Measurements from ENCODE around the gene ATAD3B.
A peak's percentile ranks its signal among the peaks of the same experiment; 100 is the strongest.
"Not testable (repeated sequence)": the region's sequence is repeated elsewhere in the genome, so short reads cannot be mapped to it uniquely, and the experiment has no call there.

Gene ATAD3B

GRCh38 chr1:1481811-1482210, 10.2 kb downstream of the ATAD3B start:
- not testable (repeated sequence) for DNase-seq

- no peak for DNase-seq
These were observed 11.3 kb downstream of the ATAD3B start for GRCh38 chr1:1482856-1483255.

GRCh38 chr1:1483714-1484113, 12.1 kb downstream of the ATAD3B start:
- no peak for DNase-seq

- not testable (repeated sequence) for DNase-seq
These were observed 13.6 kb downstream of the ATAD3B start for GRCh38 chr1:1484976-1485750.

GRCh38 chr1:1485755-1486317, 14.3 kb downstream of the ATAD3B start:
- DNase-seq = not testable (repeated sequence)

GRCh38 chr1:1487701-1488100, 16.1 kb downstream of the ATAD3B start:
- DNase-seq = no peak

- DNase-seq = no peak
These were observed 17.7 kb downstream of the ATAD3B start for GRCh38 chr1:1489231-1489630.

- DNase-seq = no peak
These were observed 18.3 kb downstream of the ATAD3B start for GRCh38 chr1:1489861-1490260.

GRCh38 chr1:1490633-1491230, 19.2 kb downstream of the ATAD3B start:
- no peak for DNase-seq

- no peak for DNase-seq
These were observed 20.0 kb downstream of the ATAD3B start for GRCh38 chr1:1491601-1492000.

GRCh38 chr1:1494311-1494710, 22.7 kb downstream of the ATAD3B start:
- not testable (repeated sequence) for DNase-seq

- not testable (repeated sequence) for DNase-seq
These were observed 24.0 kb downstream of the ATAD3B start for GRCh38 chr1:1495461-1495975.

- peak; percentile 41 for DNase-seq
These were observed 33.3 kb downstream of the ATAD3B start for GRCh38 chr1:1504777-1505365.

- DNase-seq = not testable (repeated sequence)
These were observed 33.8 kb downstream of the ATAD3B start for GRCh38 chr1:1505366-1505798.

GRCh38 chr1:1505801-1506200, 34.2 kb downstream of the ATAD3B start:
- DNase-seq = not testable (repeated sequence)

GRCh38 chr1:1507305-1507704, 35.7 kb downstream of the ATAD3B start:
- no peak for DNase-seq

- not testable (repeated sequence) for DNase-seq
These were observed 37.4 kb downstream of the ATAD3B start for GRCh38 chr1:1508775-1509464.

GRCh38 chr1:1509465-1509850, 37.9 kb downstream of the ATAD3B start:
- DNase-seq = not testable (repeated sequence)

- peak; percentile 56 for DNase-seq
These were observed 39.5 kb downstream of the ATAD3B start for GRCh38 chr1:1510912-1511532.

- DNase-seq = peak; percentile 90
These were observed 40.1 kb downstream of the ATAD3B start, which contains the start of gene ATAD3A for GRCh38 chr1:1511533-1512285. Gene ATAD3A (plus strand): TSS chr1:1512162. CDS start chr1:1512269, 107 bp downstream.

- not testable (repeated sequence) for DNase-seq
These were observed 40.9 kb downstream of the ATAD3B start for GRCh38 chr1:1512425-1512824.

Measured in KG1 (cell line).